ENCODE measurements around the gene ADGRL3. TPM values are rescaled to one million over a fixed set of nuclear protein-coding genes. Genes with fewer than 3 reads are reported as not detected.
"Not testable (repeated sequence)": the region's sequence is repeated elsewhere in the genome, so short reads cannot be mapped to it uniquely, and the experiment has no call there.

Gene ADGRL3
- total RNA-seq, 4 donors from 2014 or later = 4.6 to 7.1 (median 6.3) TPM

- no peaks in the 10 kb centered on the region for H3K9me3 ChIP-seq
- TF ChIP-seq EP300 (IDR thresholded peaks at IDR 0.05) = no peak
- no peak for TF ChIP-seq CTCF (IDR thresholded peaks at IDR 0.05)
- no peak for TF ChIP-seq POLR2A (IDR thresholded peaks at IDR 0.05; ENCODE audit: low read depth)
- TF ChIP-seq POLR2AphosphoS5 (IDR thresholded peaks at IDR 0.05) = no peak
- no peaks in the 10 kb centered on the region for H3K27me3 ChIP-seq
- intact Hi-C loops (cut with DNase I) = no loop called here
- no peak for DNase-seq (ENCODE audit: extremely low spot score)
- H3K4me1 ChIP-seq = peaks cover 0 to 11% (median 0%) of the 10 kb centered on the region in 4 donors
- H3K36me3 ChIP-seq = no peaks in the 10 kb centered on the region
- H3K4me3 ChIP-seq = no peak overlapping the region
- no peak overlapping the region for H3K27ac ChIP-seq (replicated peaks in 1 of 4)
Observed at GRCh38 chr4:61838072-61838471, 637.9 kb downstream of the ADGRL3 start.

GRCh38 chr4:61841714-61842113 lies 641.6 kb downstream of the ADGRL3 start:
- Histone ChIP-seq H3K36me3 (no peaks in the 10 kb centered on the region), H3K9me3 (no peaks in the 10 kb centered on the region), H3K27ac (replicated peaks in 1 of 4) (no peak overlapping the region), H3K4me1 (peaks cover 0 to 11% (median 0%) of the 10 kb centered on the region in 4 donors), H3K4me3 (no peak overlapping the region), H3K27me3 (no peaks in the 10 kb centered on the region)
- DNase-seq (ENCODE audit: extremely low spot score) = no peak
- 53% methylated on average over 3 of the region's 3 CpGs for WGBS
- intact Hi-C loops (cut with DNase I) = no loop called here
- TF ChIP-seq EP300 (IDR thresholded peaks at IDR 0.05) (no peak), CTCF (IDR thresholded peaks at IDR 0.05) (no peak), POLR2A (IDR thresholded peaks at IDR 0.05; ENCODE audit: low read depth) (no peak), POLR2AphosphoS5 (IDR thresholded peaks at IDR 0.05) (no peak)

GRCh38 chr4:61851126-61851525 lies 651.0 kb downstream of the ADGRL3 start:
- no peak for TF ChIP-seq CTCF (IDR thresholded peaks at IDR 0.05)
- TF ChIP-seq POLR2AphosphoS5 (IDR thresholded peaks at IDR 0.05) = no peak
- intact Hi-C loops (cut with DNase I) = no loop called here
- Histone ChIP-seq H3K27ac (replicated peaks in 1 of 4) (no peak overlapping the region), H3K27me3 (no peaks in the 10 kb centered on the region), H3K36me3 (no peaks in the 10 kb centered on the region), H3K4me1 (no peaks in the 10 kb centered on the region), H3K9me3 (no peaks in the 10 kb centered on the region), H3K4me3 (no peak overlapping the region)
- DNase-seq (ENCODE audit: extremely low spot score) = no peak
- 91% methylated on average over 3 of the region's 3 CpGs for WGBS

GRCh38 chr4:61852105-61852504 lies 652.0 kb downstream of the ADGRL3 start:
- H3K4me3 ChIP-seq; H3K4me1 ChIP-seq; DNase-seq (ENCODE audit: extremely low spot score); H3K9me3 ChIP-seq; H3K36me3 ChIP-seq; H3K27me3 ChIP-seq; H3K27ac ChIP-seq (replicated peaks in 1 of 4); intact Hi-C loops (cut with DNase I): not testable (repeated sequence)
- 96% methylated on average over 5 of the region's 5 CpGs for WGBS

- intact Hi-C loops (cut with DNase I) = no loop called here
Observed at GRCh38 chr4:61853041-61853440, 652.9 kb downstream of the ADGRL3 start.

More at GRCh38 chr4:61853041-61853440, 652.9 kb downstream of the ADGRL3 start:
- 93% methylated on average over 6 of the region's 6 CpGs for WGBS
- no peaks in the 10 kb centered on the region for H3K9me3 ChIP-seq
- H3K27ac ChIP-seq (replicated peaks in 1 of 4) = no peak overlapping the region
- no peak overlapping the region for H3K4me3 ChIP-seq
- H3K4me1 ChIP-seq = no peaks in the 10 kb centered on the region
- DNase-seq (ENCODE audit: extremely low spot score) = no peak
- no peaks in the 10 kb centered on the region for H3K27me3 ChIP-seq
- H3K36me3 ChIP-seq = no peaks in the 10 kb centered on the region
- TF ChIP-seq CTCF (IDR thresholded peaks at IDR 0.05) = no peak

Data from esophagus muscularis mucosa (tissue), 4 donors.